ENCODE measurements around the gene TDRD12. TPM values are rescaled to one million over a fixed set of nuclear protein-coding genes. Genes with fewer than 3 reads are reported as not detected.
"Not testable (repeated sequence)": the region's sequence is repeated elsewhere in the genome, so short reads cannot be mapped to it uniquely, and the experiment has no call there.

The TDRD12 gene
- total RNA-seq, 2 donors from 2014 or later, result 0.55 to 4.1 TPM

GRCh38 chr19:32866564-32867265, 147.1 kb downstream of the TDRD12 start:
- DNase-seq, result no peak
- Mint-ChIP-seq H3K27me3 (no peaks in the 10 kb centered on the region), H3K27ac (no peak overlapping the region), H3K36me3 (ENCODE audit: low read depth) (no peaks in the 10 kb centered on the region), H3K4me3 (no peak overlapping the region), H3K4me1 (no peaks in the 10 kb centered on the region)
- ATAC-seq, result no peak
- H3K9me3 ChIP-seq (ENCODE audit: control insufficient read depth, low read length, poor library complexity, severe bottlenecking), result no peaks in the 10 kb centered on the region

- not testable (repeated sequence) for H3K4me1 Mint-ChIP-seq; ATAC-seq; H3K27ac Mint-ChIP-seq; H3K4me3 Mint-ChIP-seq; DNase-seq; H3K27me3 Mint-ChIP-seq; H3K9me3 ChIP-seq (ENCODE audit: control insufficient read depth, low read length, poor library complexity, severe bottlenecking); H3K36me3 Mint-ChIP-seq (ENCODE audit: low read depth)
Measured at GRCh38 chr19:32867436-32867835, 147.9 kb downstream of the TDRD12 start.

- H3K27ac Mint-ChIP-seq, result peak overlapping the region; percentile 34
- ATAC-seq (no peak), DNase-seq (no peak)
- no peaks in the 10 kb centered on the region for H3K9me3 ChIP-seq (ENCODE audit: control insufficient read depth, low read length, poor library complexity, severe bottlenecking)
- peaks cover 2% of the 10 kb centered on the region for H3K4me1 Mint-ChIP-seq
- no peaks in the 10 kb centered on the region for H3K36me3 Mint-ChIP-seq (ENCODE audit: low read depth)
- H3K27me3 Mint-ChIP-seq, result no peaks in the 10 kb centered on the region
- H3K4me3 Mint-ChIP-seq, result no peak overlapping the region
Measured at GRCh38 chr19:32868206-32868950, 148.8 kb downstream of the TDRD12 start.

GRCh38 chr19:32869369-32869965, 149.9 kb downstream of the TDRD12 start, which contains the start of gene SLC7A9:
Gene SLC7A9, minus strand, starts transcription at chr19:32869767. Its CDS starts 1,233 bp downstream, at chr19:32868534.
- ATAC-seq (no peak), DNase-seq (no peak)
- H3K27ac Mint-ChIP-seq, result peak within 1 kb of the TSS; percentile 34
- no peaks in the 10 kb centered on the region for H3K27me3 Mint-ChIP-seq
- no peaks in the 10 kb centered on the region for H3K36me3 Mint-ChIP-seq (ENCODE audit: low read depth)
- H3K4me1 Mint-ChIP-seq, result peaks cover 2% of the 10 kb centered on the region
- no peaks in the 10 kb centered on the region for H3K9me3 ChIP-seq (ENCODE audit: control insufficient read depth, low read length, poor library complexity, severe bottlenecking)
- H3K4me3 Mint-ChIP-seq, result no peak within 1 kb of the TSS

GRCh38 chr19:32869966-32870573, 150.5 kb downstream of the TDRD12 start:
- no peak for DNase-seq
- Mint-ChIP-seq H3K4me3 (no peak overlapping the region), H3K36me3 (ENCODE audit: low read depth) (no peaks in the 10 kb centered on the region), H3K27me3 (no peaks in the 10 kb centered on the region), H3K27ac (no peak overlapping the region), H3K4me1 (peaks cover 2% of the 10 kb centered on the region)
- no peaks in the 10 kb centered on the region for H3K9me3 ChIP-seq (ENCODE audit: control insufficient read depth, low read length, poor library complexity, severe bottlenecking)
- no peak for ATAC-seq

- H3K9me3 ChIP-seq (ENCODE audit: control insufficient read depth, low read length, poor library complexity, severe bottlenecking), result no peaks in the 10 kb centered on the region
- Mint-ChIP-seq H3K27me3 (no peaks in the 10 kb centered on the region), H3K4me1 (peaks cover 2% of the 10 kb centered on the region), H3K27ac (no peak overlapping the region), H3K4me3 (no peak overlapping the region), H3K36me3 (ENCODE audit: low read depth) (no peaks in the 10 kb centered on the region)
- no peak for DNase-seq
- ATAC-seq, result no peak
Measured at GRCh38 chr19:32870981-32871451, 151.4 kb downstream of the TDRD12 start.

- Mint-ChIP-seq H3K27ac (no peak overlapping the region), H3K27me3 (no peaks in the 10 kb centered on the region), H3K4me3 (no peak overlapping the region), H3K4me1 (peaks cover 6% of the 10 kb centered on the region), H3K36me3 (ENCODE audit: low read depth) (no peaks in the 10 kb centered on the region)
- no peaks in the 10 kb centered on the region for H3K9me3 ChIP-seq (ENCODE audit: control insufficient read depth, low read length, poor library complexity, severe bottlenecking)
- DNase-seq (no peak), ATAC-seq (no peak)
Measured at GRCh38 chr19:32872391-32872790, 152.8 kb downstream of the TDRD12 start.

GRCh38 chr19:32873247-32873959, 153.8 kb downstream of the TDRD12 start:
- no peak overlapping the region for H3K4me3 Mint-ChIP-seq
- no peak overlapping the region for H3K27ac Mint-ChIP-seq
- peaks cover 5% of the 10 kb centered on the region for H3K36me3 Mint-ChIP-seq (ENCODE audit: low read depth)
- H3K27me3 Mint-ChIP-seq, result no peaks in the 10 kb centered on the region
- peaks cover 9% of the 10 kb centered on the region for H3K4me1 Mint-ChIP-seq
- no peaks in the 10 kb centered on the region for H3K9me3 ChIP-seq (ENCODE audit: control insufficient read depth, low read length, poor library complexity, severe bottlenecking)
- no peak for ATAC-seq
- DNase-seq, result no peak

GRCh38 chr19:32874605-32875004, 155.0 kb downstream of the TDRD12 start:
- ATAC-seq, result no peak
- H3K27me3 Mint-ChIP-seq, result no peaks in the 10 kb centered on the region
- H3K9me3 ChIP-seq (ENCODE audit: control insufficient read depth, low read length, poor library complexity, severe bottlenecking), result no peaks in the 10 kb centered on the region
- H3K4me1 Mint-ChIP-seq, result peaks cover 9% of the 10 kb centered on the region
- no peak overlapping the region for H3K27ac Mint-ChIP-seq
- no peak for DNase-seq
- no peak overlapping the region for H3K4me3 Mint-ChIP-seq
- peaks cover 5% of the 10 kb centered on the region for H3K36me3 Mint-ChIP-seq (ENCODE audit: low read depth)

- H3K27me3 Mint-ChIP-seq, result no peaks in the 10 kb centered on the region
- H3K4me1 Mint-ChIP-seq, result peaks cover 9% of the 10 kb centered on the region
- no peak overlapping the region for H3K27ac Mint-ChIP-seq
- H3K4me3 Mint-ChIP-seq, result no peak overlapping the region
- H3K36me3 Mint-ChIP-seq (ENCODE audit: low read depth), result peaks cover 5% of the 10 kb centered on the region
- ATAC-seq (no peak), DNase-seq (no peak)
- H3K9me3 ChIP-seq (ENCODE audit: control insufficient read depth, low read length, poor library complexity, severe bottlenecking), result no peaks in the 10 kb centered on the region
Measured at GRCh38 chr19:32875428-32875827, 155.9 kb downstream of the TDRD12 start.

GRCh38 chr19:32876236-32876918, 156.8 kb downstream of the TDRD12 start:
- H3K4me1 Mint-ChIP-seq, result peaks cover 9% of the 10 kb centered on the region
- no peak for DNase-seq
- peaks cover 5% of the 10 kb centered on the region for H3K36me3 Mint-ChIP-seq (ENCODE audit: low read depth)
- ATAC-seq, result no peak
- H3K4me3 Mint-ChIP-seq, result no peak overlapping the region
- no peaks in the 10 kb centered on the region for H3K27me3 Mint-ChIP-seq
- H3K27ac Mint-ChIP-seq, result no peak overlapping the region
- no peaks in the 10 kb centered on the region for H3K9me3 ChIP-seq (ENCODE audit: control insufficient read depth, low read length, poor library complexity, severe bottlenecking)

GRCh38 chr19:32876919-32877285, 157.3 kb downstream of the TDRD12 start:
- Mint-ChIP-seq H3K36me3 (ENCODE audit: low read depth) (peaks cover 5% of the 10 kb centered on the region), H3K4me3 (no peak overlapping the region), H3K27me3 (no peaks in the 10 kb centered on the region), H3K27ac (no peak overlapping the region), H3K4me1 (peaks cover 11% of the 10 kb centered on the region)
- ATAC-seq (no peak), DNase-seq (no peak)
- H3K9me3 ChIP-seq (ENCODE audit: control insufficient read depth, low read length, poor library complexity, severe bottlenecking), result no peaks in the 10 kb centered on the region

Data from T-helper 17 cell (primary cell).